ENCODE measurements around the gene CCDC148. TPM values are rescaled to one million over a fixed set of nuclear protein-coding genes. Genes with fewer than 3 reads are reported as not detected.

Gene CCDC148
- total RNA-seq: 1 to 10 TPM in 2 of 4 donors, under 1 TPM in 2; 0.78 to 1.6 (median 1.1) TPM

DNA sequence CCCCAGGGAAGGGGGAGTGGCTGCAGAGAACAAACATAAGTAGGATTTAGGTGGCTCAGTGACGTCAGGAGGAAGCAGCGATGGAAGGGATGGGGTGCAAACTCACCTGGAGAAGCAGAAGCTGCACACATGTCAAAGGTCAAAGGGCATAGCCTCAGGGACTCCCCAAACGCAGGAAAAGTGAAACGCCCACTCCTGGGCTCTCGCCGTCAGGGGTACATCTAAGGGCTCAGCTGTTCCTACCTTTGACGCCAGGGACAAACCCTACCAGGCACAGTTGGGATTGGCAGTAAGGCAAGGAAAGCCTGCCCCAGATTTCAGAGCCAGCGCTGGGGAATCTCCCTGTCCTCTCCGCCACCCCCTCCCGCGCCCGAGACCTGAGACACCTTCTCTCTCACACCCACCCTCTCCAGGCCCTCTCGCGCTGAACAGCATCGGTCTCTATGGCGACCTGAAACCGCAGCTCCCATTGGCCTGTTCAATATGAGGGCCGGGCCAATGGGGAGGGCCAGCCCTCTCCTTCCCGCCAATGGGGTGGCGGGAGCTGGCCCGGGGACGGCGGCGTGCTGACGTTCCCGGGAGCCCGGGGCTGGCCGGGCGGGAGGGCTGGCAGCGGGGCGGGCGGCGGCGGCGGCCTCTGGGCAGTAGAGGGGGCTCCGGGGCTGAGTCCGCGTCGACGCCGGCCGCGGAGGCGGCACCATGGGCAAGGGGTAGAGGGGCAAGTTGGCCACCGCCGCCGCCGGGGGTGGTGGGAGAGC is at the start of gene CCDC148, which contains the start of gene PKP4:
Gene CCDC148 (minus strand): TSS at position 445 of the 758 bp plus-strand sequence. CDS start 314 bp downstream, at position 131.
Gene PKP4 (plus strand): TSS at position 644 of the 758 bp plus-strand sequence. CDS start 76,233 bp downstream, outside the sequence.
- Histone ChIP-seq H3K27me3 (no peaks in the 10 kb centered on the region), H3K27ac (peak within 1 kb of the TSS; percentile 82 to 97 (median 96)), H3K9me3 (no peaks in the 10 kb centered on the region), H3K36me3 (no peaks in the 10 kb centered on the region), H3K4me3 (peak within 1 kb of the TSS; percentile 87 to 90), H3K4me1 (peaks cover 0 to 42% (median 9%) of the 10 kb centered on the region in 3 donors)
- peak in 3 of 4 experiments; percentile 30 to 46 (median 42) for TF ChIP-seq CTCF (IDR thresholded peaks at IDR 0.05)
- TF ChIP-seq POLR2AphosphoS5 (IDR thresholded peaks at IDR 0.05): peak; percentile 17
- peak; percentile 38 to 48 for TF ChIP-seq POLR2A (IDR thresholded peaks at IDR 0.05)
- TF ChIP-seq EP300 (IDR thresholded peaks at IDR 0.05): no peak
- ATAC-seq: peak; percentile 95
- WGBS, 2 donors (ENCODE audit: low coverage in 1 of 2): 0% methylated on average over 2 to 7 of the region's 48 CpGs

DNA sequence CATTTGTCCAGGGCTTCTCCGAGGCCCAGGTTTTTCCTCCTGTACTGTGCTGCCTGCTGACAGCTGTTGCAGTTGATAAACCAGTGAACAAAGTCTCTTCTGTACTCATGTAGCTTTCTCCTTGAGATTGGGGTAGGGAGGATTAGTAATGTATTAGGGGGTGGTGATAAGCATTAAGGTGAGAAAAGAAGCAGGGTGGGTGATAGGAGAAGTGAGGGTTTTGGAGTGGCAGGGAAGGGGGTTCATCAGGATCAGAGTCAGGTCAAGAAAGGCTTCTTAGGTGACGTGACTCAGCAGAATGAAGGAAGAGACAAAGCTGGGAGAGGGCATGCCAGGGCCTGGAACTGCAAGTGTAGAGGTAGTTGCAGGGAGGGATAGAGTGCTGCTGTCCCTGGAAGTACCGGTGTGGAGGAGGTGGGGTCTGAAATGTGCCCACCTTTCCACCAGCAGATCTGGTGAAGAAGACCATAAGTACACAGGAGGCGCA is 48.9 kb upstream of the CCDC148 start:
- peaks cover 7 to 78% (median 12%) of the 10 kb centered on the region in 3 donors for H3K4me1 ChIP-seq
- ATAC-seq: no peak
- H3K36me3 ChIP-seq: no peaks in the 10 kb centered on the region
- H3K4me3 ChIP-seq: no peak overlapping the region
- no peaks in the 10 kb centered on the region for H3K27me3 ChIP-seq
- H3K9me3 ChIP-seq: no peaks in the 10 kb centered on the region
- H3K27ac ChIP-seq: peak overlapping the region in 1 of 4 donors; percentile 25
- TF ChIP-seq POLR2A (IDR thresholded peaks at IDR 0.05): no peak
- no peak for TF ChIP-seq POLR2AphosphoS5 (IDR thresholded peaks at IDR 0.05)
- TF ChIP-seq CTCF (IDR thresholded peaks at IDR 0.05): no peak
- TF ChIP-seq EP300 (IDR thresholded peaks at IDR 0.05): no peak
- 89% methylated on average over 3 to 4 of the region's 4 CpGs for WGBS, 2 donors (ENCODE audit: low coverage in 1 of 2)

- no peak for TF ChIP-seq POLR2A (IDR thresholded peaks at IDR 0.05)
- Histone ChIP-seq H3K4me3 (no peak overlapping the region), H3K4me1 (peaks cover 14 to 82% (median 16%) of the 10 kb centered on the region in 3 donors), H3K9me3 (no peaks in the 10 kb centered on the region), H3K27me3 (no peaks in the 10 kb centered on the region), H3K27ac (no peak overlapping the region), H3K36me3 (no peaks in the 10 kb centered on the region)
- 62 to 93% methylated on average over 3 of the region's 3 CpGs for WGBS, 2 donors (ENCODE audit: low coverage in 1 of 2)
- ATAC-seq: no peak
Observed at GRCh38 chr2:158504088-158504487, 47.5 kb upstream of the CCDC148 start.

- H3K4me1 ChIP-seq: peaks cover 14 to 93% (median 16%) of the 10 kb centered on the region in 3 donors
- peak; percentile 37 for ATAC-seq
- H3K9me3 ChIP-seq: no peaks in the 10 kb centered on the region
- H3K36me3 ChIP-seq: no peaks in the 10 kb centered on the region
- H3K27me3 ChIP-seq: no peaks in the 10 kb centered on the region
- 24 to 29% methylated on average over 2 of the region's 2 CpGs for WGBS, 2 donors (ENCODE audit: low coverage in 1 of 2)
- no peak overlapping the region for H3K4me3 ChIP-seq
- no peak for TF ChIP-seq POLR2AphosphoS5 (IDR thresholded peaks at IDR 0.05)
- no peak for TF ChIP-seq POLR2A (IDR thresholded peaks at IDR 0.05)
- no peak for TF ChIP-seq EP300 (IDR thresholded peaks at IDR 0.05)
- TF ChIP-seq CTCF (IDR thresholded peaks at IDR 0.05): no peak
- peak overlapping the region in 2 of 4 donors; percentile 36 to 68 for H3K27ac ChIP-seq
Observed at GRCh38 chr2:158502974-158503373, 46.4 kb upstream of the CCDC148 start.

- Histone ChIP-seq H3K4me1 (peaks cover 14 to 99% (median 19%) of the 10 kb centered on the region in 3 donors), H3K4me3 (no peak overlapping the region), H3K9me3 (no peaks in the 10 kb centered on the region), H3K27me3 (no peaks in the 10 kb centered on the region), H3K27ac (peak overlapping the region in 2 of 4 donors; percentile 52 to 68), H3K36me3 (no peaks in the 10 kb centered on the region)
- no peak for TF ChIP-seq CTCF (IDR thresholded peaks at IDR 0.05)
- TF ChIP-seq EP300 (IDR thresholded peaks at IDR 0.05): no peak
- 25% methylated on average over 1 of the region's 1 CpG; no CpG with 5 or more reads in 1 of the 2 donors for WGBS, 2 donors (ENCODE audit: low coverage in 1 of 2)
- ATAC-seq: no peak
Observed at GRCh38 chr2:158501301-158501700, 44.7 kb upstream of the CCDC148 start.
